Ishikawa (cell line): ENCODE measurements around the gene ACO2.

Experiments used
- CEBPB ChIP-seq: IDR thresholded peaks from 2 replicates; pipeline ENCODE4 v1.6.1; 2012
- CREB1 ChIP-seq: IDR thresholded peaks from 2 replicates; pipeline ENCODE4 v1.6.1; 2012; ENCODE audit warnings: low read depth
- EGR1 ChIP-seq: IDR thresholded peaks from 2 replicates; pipeline ENCODE4 v1.6.1; 2012
- EP300 ChIP-seq: IDR thresholded peaks from 2 replicates; pipeline ENCODE4 v1.6.1; 2012; ENCODE audit warnings: borderline replicate concordance
- FOXM1 ChIP-seq: IDR thresholded peaks from 2 replicates; pipeline ENCODE4 v1.6.1; 2012; ENCODE audit warnings: low read depth, borderline replicate concordance
- MAX ChIP-seq: IDR thresholded peaks from 2 replicates; pipeline ENCODE4 v1.6.1; 2012
- NFIC ChIP-seq: IDR thresholded peaks from 2 replicates; pipeline ENCODE4 v1.6.1; 2012
- RAD21 ChIP-seq: IDR thresholded peaks from 2 replicates; pipeline ENCODE4 v1.6.1; 2012; ENCODE audit warnings: low read depth
- TAF1 ChIP-seq: IDR thresholded peaks from 2 replicates; pipeline ENCODE4 v1.6.1; 2012; ENCODE audit warnings: low read depth, mild to moderate bottlenecking
- TCF12 ChIP-seq: IDR thresholded peaks from 2 replicates; pipeline ENCODE4 v1.6.1; 2012; ENCODE audit warnings: low read depth
- TEAD4 ChIP-seq: IDR thresholded peaks from 2 replicates; pipeline ENCODE4 v1.6.1; 2012
- USF1 ChIP-seq: IDR thresholded peaks from 2 replicates; pipeline ENCODE4 v1.6.1; 2012
- YY1 ChIP-seq: IDR thresholded peaks from 2 replicates; pipeline ENCODE4 v1.6.1; 2012; ENCODE audit warnings: low read depth
- ZBTB7A ChIP-seq: IDR thresholded peaks from 2 replicates; pipeline ENCODE4 v1.6.1; 2012; ENCODE audit warnings: low read depth
- TF ChIP-seq, protein P1 (sequence below): IDR thresholded peaks from 2 replicates; pipeline ENCODE4 v1.6.1; 2012; ENCODE audit warnings: low read depth, mild to moderate bottlenecking

ACO2 gene

DNA sequence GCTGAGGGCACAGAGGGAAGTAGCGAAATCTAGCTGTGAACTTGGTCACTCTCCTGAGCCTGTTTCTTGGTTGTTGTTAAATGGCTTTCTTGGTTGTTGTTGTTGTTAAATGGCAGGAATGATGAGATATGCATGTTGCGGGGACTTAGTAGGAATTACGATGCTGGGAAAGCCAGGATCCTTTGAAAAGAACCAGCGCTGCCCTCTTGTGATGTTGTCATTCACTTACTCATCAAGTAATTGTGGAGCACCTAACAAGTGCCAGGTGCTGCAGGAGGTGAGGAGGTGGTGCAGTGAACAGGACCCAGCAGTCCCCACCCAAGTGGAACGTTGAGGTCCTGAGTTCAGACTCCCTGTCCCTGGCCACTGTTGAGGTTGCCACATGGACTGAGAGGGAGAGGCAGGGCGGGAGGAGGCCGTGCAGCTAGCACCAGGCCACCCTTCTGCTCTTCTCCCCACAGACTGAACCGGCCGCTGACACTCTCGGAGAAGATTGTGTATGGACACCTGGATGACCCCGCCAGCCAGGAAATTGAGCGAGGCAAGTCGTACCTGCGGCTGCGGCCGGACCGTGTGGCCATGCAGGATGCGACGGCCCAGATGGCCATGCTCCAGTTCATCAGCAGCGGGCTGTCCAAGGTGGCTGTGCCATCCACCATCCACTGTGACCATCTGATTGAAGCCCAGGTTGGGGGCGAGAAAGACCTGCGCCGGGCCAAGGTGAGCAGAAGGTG, 38.6 kb downstream of the ACO2 start:
- no peak for TF ChIP-seq USF1
- no peak for TF ChIP-seq EP300
- no peak for TF ChIP-seq NFIC
- TF ChIP-seq TCF12 = no peak

- TF ChIP-seq USF1 (no peak), EGR1 (no peak), TEAD4 (no peak), FOXM1 (no peak), MAX (no peak), CREB1 (no peak), TAF1 (no peak), CEBPB (no peak), YY1 (no peak), NFIC (no peak), RAD21 (no peak), EP300 (no peak), TCF12 (no peak), ZBTB7A (no peak)
- TF ChIP-seq, protein P1, sequence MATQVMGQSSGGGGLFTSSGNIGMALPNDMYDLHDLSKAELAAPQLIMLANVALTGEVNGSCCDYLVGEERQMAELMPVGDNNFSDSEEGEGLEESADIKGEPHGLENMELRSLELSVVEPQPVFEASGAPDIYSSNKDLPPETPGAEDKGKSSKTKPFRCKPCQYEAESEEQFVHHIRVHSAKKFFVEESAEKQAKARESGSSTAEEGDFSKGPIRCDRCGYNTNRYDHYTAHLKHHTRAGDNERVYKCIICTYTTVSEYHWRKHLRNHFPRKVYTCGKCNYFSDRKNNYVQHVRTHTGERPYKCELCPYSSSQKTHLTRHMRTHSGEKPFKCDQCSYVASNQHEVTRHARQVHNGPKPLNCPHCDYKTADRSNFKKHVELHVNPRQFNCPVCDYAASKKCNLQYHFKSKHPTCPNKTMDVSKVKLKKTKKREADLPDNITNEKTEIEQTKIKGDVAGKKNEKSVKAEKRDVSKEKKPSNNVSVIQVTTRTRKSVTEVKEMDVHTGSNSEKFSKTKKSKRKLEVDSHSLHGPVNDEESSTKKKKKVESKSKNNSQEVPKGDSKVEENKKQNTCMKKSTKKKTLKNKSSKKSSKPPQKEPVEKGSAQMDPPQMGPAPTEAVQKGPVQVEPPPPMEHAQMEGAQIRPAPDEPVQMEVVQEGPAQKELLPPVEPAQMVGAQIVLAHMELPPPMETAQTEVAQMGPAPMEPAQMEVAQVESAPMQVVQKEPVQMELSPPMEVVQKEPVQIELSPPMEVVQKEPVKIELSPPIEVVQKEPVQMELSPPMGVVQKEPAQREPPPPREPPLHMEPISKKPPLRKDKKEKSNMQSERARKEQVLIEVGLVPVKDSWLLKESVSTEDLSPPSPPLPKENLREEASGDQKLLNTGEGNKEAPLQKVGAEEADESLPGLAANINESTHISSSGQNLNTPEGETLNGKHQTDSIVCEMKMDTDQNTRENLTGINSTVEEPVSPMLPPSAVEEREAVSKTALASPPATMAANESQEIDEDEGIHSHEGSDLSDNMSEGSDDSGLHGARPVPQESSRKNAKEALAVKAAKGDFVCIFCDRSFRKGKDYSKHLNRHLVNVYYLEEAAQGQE = no peak
Observed at GRCh38 chr22:41508770-41509170, 39.9 kb downstream of the ACO2 start.

GRCh38 chr22:41511521-41511968, 42.6 kb downstream of the ACO2 start:
- TF ChIP-seq MAX (no peak), NFIC (no peak), EGR1 (no peak), CREB1 (no peak), RAD21 (no peak), TCF12 (no peak), USF1 (no peak), CEBPB (no peak), YY1 (no peak), FOXM1 (no peak)
- TF ChIP-seq, protein P1 = no peak

DNA sequence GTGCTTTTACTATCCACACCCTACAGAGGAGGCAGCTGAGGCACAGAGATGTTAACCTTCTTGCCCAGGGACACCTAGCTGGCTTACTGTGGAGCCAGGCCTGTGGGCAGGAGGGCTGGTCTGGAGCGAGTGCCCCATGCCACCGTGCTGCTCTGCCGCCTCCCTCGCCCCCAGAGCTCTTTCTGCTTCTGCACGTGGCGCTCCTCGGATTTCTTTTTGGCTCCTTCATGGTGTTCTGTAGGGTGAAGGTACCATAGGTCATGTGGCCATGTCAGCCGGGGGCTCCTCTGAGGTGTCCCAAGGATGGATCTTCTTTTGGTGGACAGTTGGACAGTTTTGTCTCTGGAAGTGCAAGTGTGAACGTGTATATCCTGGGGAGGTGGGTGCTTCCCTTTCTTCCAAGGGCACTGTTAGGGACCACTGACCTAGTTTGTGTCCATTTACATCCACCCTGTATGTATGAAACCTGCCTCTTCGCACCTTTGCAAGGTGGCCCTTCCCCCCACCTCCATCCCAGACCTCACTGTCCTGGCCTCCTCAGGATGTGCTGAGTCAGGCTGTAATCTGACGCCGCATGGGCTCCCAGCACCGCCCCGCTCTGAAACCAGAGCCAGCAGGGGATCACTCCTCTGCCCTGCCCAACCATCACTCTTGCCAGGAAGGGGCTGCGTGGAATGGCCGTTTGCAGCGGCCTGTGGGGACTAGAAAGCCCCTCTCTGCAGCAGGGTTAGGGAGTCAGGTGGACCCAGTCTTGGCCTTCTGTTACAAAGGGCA, 43.7 kb downstream of the ACO2 start:
- TF ChIP-seq ZBTB7A = peak; percentile 41; the same call in 1 of the 2 replicates
- peak; percentile 71; the same call in 1 of the 2 replicates for TF ChIP-seq NFIC
- TF ChIP-seq TEAD4 = 0 out of 2 replicates have a peak, but pooled peaks have one; percentile 4
- TF ChIP-seq CEBPB = no peak
- TF ChIP-seq EP300 = peak; percentile 56; the same call in 1 of the 2 replicates
- peak; percentile 95 for TF ChIP-seq MAX
- TF ChIP-seq CREB1 = no peak
- peak; percentile 62; the same call in 1 of the 2 replicates for TF ChIP-seq TCF12

GRCh38 chr22:41513391-41513790, 44.5 kb downstream of the ACO2 start:
- TF ChIP-seq EGR1 (no peak), EP300 (no peak), YY1 (no peak), TCF12 (no peak), ZBTB7A (no peak), CEBPB (no peak), USF1 (no peak), MAX (no peak), TEAD4 (no peak), CREB1 (no peak), RAD21 (no peak), NFIC (no peak), FOXM1 (no peak), TAF1 (no peak)
- TF ChIP-seq, protein P1 = no peak
